GM12891 (cell line): ENCODE measurements around the gene CARD9.

ENCODE experiments used
- POU2F2 ChIP-seq: IDR thresholded peaks from 2 replicates; pipeline ENCODE4 v1.6.1; 2011; ENCODE audit warnings: low read depth, mild to moderate bottlenecking, control low read depth, low read length, moderate library complexity
- TAF1 ChIP-seq: IDR thresholded peaks from 2 replicates; pipeline ENCODE4 v1.6.1; 2011; ENCODE audit warnings: low read depth, low read length, control low read depth

GRCh38 chr9:136387217-136387616, 13.7 kb upstream of the CARD9 start:
- no peak for TF ChIP-seq TAF1
- TF ChIP-seq POU2F2, result no peak
